Jurkat, Clone E6-1 (cell line): ENCODE data around the gene CYP4V2.
A peak's percentile ranks its signal among the peaks of the same experiment; 100 is the strongest.

Source experiments
- DNase-seq: peaks from one replicate; pipeline ENCODE4 v3.0.0-alpha.2; 2011; ENCODE audit warnings: low read depth, low spot score
- H3K4me3 ChIP-seq: 2 replicates; pipeline ENCODE4 v1.5.1; 2011; ENCODE audit warnings: mild to moderate bottlenecking, low read length, control low read depth, moderate library complexity

CYP4V2 gene

GRCh38 chr4:186170966-186171365 lies 20.4 kb upstream of the CYP4V2 start:
- DNase-seq: no peak
- no peak overlapping the region for H3K4me3 ChIP-seq

GRCh38 chr4:186172546-186172945 lies 18.8 kb upstream of the CYP4V2 start:
- no peak for DNase-seq
- H3K4me3 ChIP-seq: no peak overlapping the region

- H3K4me3 ChIP-seq: no peak overlapping the region
- DNase-seq: no peak
Observed at GRCh38 chr4:186188107-186188506, 3.3 kb upstream of the CYP4V2 start.

- DNase-seq: no peak
- peak overlapping the region; percentile 86 for H3K4me3 ChIP-seq
Observed at GRCh38 chr4:186189656-186190055, 1.7 kb upstream of the CYP4V2 start.

- DNase-seq: peak; percentile 35
- H3K4me3 ChIP-seq: peak overlapping the region; percentile 86
Observed at GRCh38 chr4:186190581-186191199, 677 bp upstream of the CYP4V2 start.

- DNase-seq: peak; percentile 45
- peak overlapping the region; percentile 86 for H3K4me3 ChIP-seq
Observed at GRCh38 chr4:186192066-186192612, 772 bp downstream of the CYP4V2 start.

GRCh38 chr4:186193851-186194250 lies 2.5 kb downstream of the CYP4V2 start:
- DNase-seq: no peak

GRCh38 chr4:186196063-186196462 lies 4.7 kb downstream of the CYP4V2 start:
- no peak overlapping the region for H3K4me3 ChIP-seq
- DNase-seq: no peak

More at GRCh38 chr4:186193851-186194250, 2.5 kb downstream of the CYP4V2 start:
- H3K4me3 ChIP-seq: no peak overlapping the region

- H3K4me3 ChIP-seq: no peak overlapping the region
- DNase-seq: no peak
Observed at GRCh38 chr4:186200516-186200915, 9.1 kb downstream of the CYP4V2 start.

GRCh38 chr4:186201010-186201409 lies 9.6 kb downstream of the CYP4V2 start:
- DNase-seq: no peak
- no peak overlapping the region for H3K4me3 ChIP-seq

- H3K4me3 ChIP-seq: no peak overlapping the region
- peak; percentile 73 for DNase-seq
Observed at GRCh38 chr4:186201535-186202230, 10.3 kb downstream of the CYP4V2 start.

- DNase-seq: no peak
- no peak overlapping the region for H3K4me3 ChIP-seq
Observed at GRCh38 chr4:186202490-186203140, 11.2 kb downstream of the CYP4V2 start.

- no peak for DNase-seq
- no peak overlapping the region for H3K4me3 ChIP-seq
Observed at GRCh38 chr4:186203406-186203805, 12.0 kb downstream of the CYP4V2 start.

GRCh38 chr4:186204103-186204559 lies 12.8 kb downstream of the CYP4V2 start:
- H3K4me3 ChIP-seq: peak overlapping the region; percentile 56
- peak; percentile 77 for DNase-seq

- H3K4me3 ChIP-seq: peak overlapping the region; percentile 56
- no peak for DNase-seq
Observed at GRCh38 chr4:186204686-186205085, 13.3 kb downstream of the CYP4V2 start.

GRCh38 chr4:186205156-186205555 lies 13.8 kb downstream of the CYP4V2 start:
- DNase-seq: no peak
- H3K4me3 ChIP-seq: no peak overlapping the region

- DNase-seq: no peak
- H3K4me3 ChIP-seq: no peak overlapping the region
Observed at GRCh38 chr4:186216465-186217024, 25.2 kb downstream of the CYP4V2 start.

GRCh38 chr4:186217733-186218293 lies 26.4 kb downstream of the CYP4V2 start:
- peak; percentile 12 for DNase-seq
- H3K4me3 ChIP-seq: no peak overlapping the region

- H3K4me3 ChIP-seq: no peak overlapping the region
- DNase-seq: no peak
Observed at GRCh38 chr4:186221624-186222023, 30.3 kb downstream of the CYP4V2 start.
